CD14-positive monocyte (primary cell): ENCODE measurements around the gene TBX6. TPM values are rescaled to one million over a fixed set of nuclear protein-coding genes. Genes with fewer than 3 reads are reported as not detected.

Experiments
- DNase-seq, 3 donors: peaks; one replicate each; pipeline ENCODE4 v3.0.0-alpha.2; 2011 to 2022
- H2AFZ ChIP-seq: 2 replicates; pipeline ENCODE4 v1.6.0; 2012; ENCODE audit warnings: mild to moderate bottlenecking, low read depth, low read length, inconsistent platforms; ENCODE audit not compliant: insufficient read depth, poor library complexity, severe bottlenecking
- H3K27ac ChIP-seq, 2 donors: 1 replicate in 1 of 2; 2 replicates in 1 of 2; pipeline ENCODE4 v1.5.1; 2012 to 2013; ENCODE audit warnings: low read length in 2 of 2, control low read depth in 1 of 2, inconsistent platforms in 1 of 2, low read depth in 1 of 2, mild to moderate bottlenecking in 1 of 2
- H3K27me3 ChIP-seq, 2 donors: one replicate each; pipeline versions ENCODE4 v1.6.0 to v1.6.1; 2011 to 2013; ENCODE audit warnings: low read length in 2 of 2; ENCODE audit not compliant: control insufficient read depth in 2 of 2, insufficient read depth in 2 of 2
- H3K36me3 ChIP-seq, 2 donors: replicated peaks in 1 of 2; 1 replicate in 1 of 2; 2 replicates in 1 of 2; pipeline versions ENCODE4 v1.5.1 to v1.6.1; 2012 to 2013; ENCODE audit warnings: low read length in 2 of 2, control low read depth in 1 of 2, inconsistent platforms in 1 of 2, mild to moderate bottlenecking in 1 of 2; ENCODE audit not compliant: insufficient read depth in 2 of 2, control insufficient read depth in 1 of 2
- H3K4me1 ChIP-seq, 2 donors: 1 replicate in 1 of 2; 2 replicates in 1 of 2; pipeline versions ENCODE4 v1.5.1 to v1.6.1; 2012 to 2013; ENCODE audit warnings: low read length in 2 of 2, control low read depth in 1 of 2, inconsistent platforms in 1 of 2, mild to moderate bottlenecking in 1 of 2, moderate library complexity in 1 of 2; ENCODE audit not compliant: insufficient read depth in 2 of 2, control insufficient read depth in 1 of 2
- H3K4me2 ChIP-seq: replicated peaks from 2 replicates; pipeline ENCODE3; 2012; ENCODE audit warnings: low read length, moderate library complexity, mild to moderate bottlenecking; ENCODE audit not compliant: poor library complexity, severe bottlenecking; ENCODE audit errors: extremely low read depth
- H3K4me3 ChIP-seq, 3 experiments: fragments of 200-600 bp in 1 of 3; sonication (generic) in 1 of 3; replicated peaks in 1 of 3; 1 replicate in 2 of 3; 2 replicates in 1 of 3; pipeline ENCODE4 v1.5.1; 2011 to 2013; ENCODE audit warnings: low read length in 3 of 3, mild to moderate bottlenecking in 3 of 3, control low read depth in 2 of 3, low read depth in 2 of 3, inconsistent platforms in 1 of 3, moderate library complexity in 1 of 3
- H3K79me2 ChIP-seq: 2 replicates; pipeline ENCODE4 v1.6.0; 2012; ENCODE audit warnings: mild to moderate bottlenecking, control low read depth, inconsistent platforms, low read length, moderate library complexity; ENCODE audit not compliant: insufficient read depth
- H3K9ac ChIP-seq: 2 replicates; pipeline ENCODE4 v1.6.0; 2017; ENCODE audit warnings: low read length, mild to moderate bottlenecking; ENCODE audit not compliant: insufficient read depth, poor library complexity, severe bottlenecking
- H3K9me3 ChIP-seq, 2 donors: replicated peaks in 1 of 2; 1 replicate in 1 of 2; 2 replicates in 1 of 2; pipeline versions ENCODE4 v1.5.1 to v1.6.1; 2012 to 2013; ENCODE audit warnings: low read length in 2 of 2, control low read depth in 1 of 2; ENCODE audit not compliant: control insufficient read depth in 1 of 2, insufficient read depth in 1 of 2
- H4K20me1 ChIP-seq: 2 replicates; pipeline ENCODE4 v1.6.0; 2012; ENCODE audit warnings: mild to moderate bottlenecking, low read length, control low read depth, moderate library complexity; ENCODE audit not compliant: insufficient read depth
- H3K27ac Mint-ChIP-seq, 7 donors: one replicate each; pipeline ENCODE4 v1.8.0; 2020; ENCODE audit warnings: mild to moderate bottlenecking in 7 of 7, mixed read lengths in 7 of 7, moderate library complexity in 6 of 7, inconsistent platforms in 2 of 7
- H3K27me3 Mint-ChIP-seq, 3 donors: one replicate each; pipeline ENCODE4 v1.8.0; 2021 to 2022; ENCODE audit warnings: low read depth in 3 of 3, mild to moderate bottlenecking in 3 of 3, mixed read lengths in 3 of 3, moderate library complexity in 3 of 3, inconsistent platforms in 1 of 3
- H3K36me3 Mint-ChIP-seq, 2 donors: one replicate each; pipeline ENCODE4 v1.8.0; 2020; ENCODE audit warnings: mixed read lengths in 2 of 2, inconsistent platforms in 1 of 2, mild to moderate bottlenecking in 1 of 2
- H3K4me1 Mint-ChIP-seq: one replicate; pipeline ENCODE4 v1.8.0; 2020; ENCODE audit warnings: mild to moderate bottlenecking, mixed read lengths
- H3K4me3 Mint-ChIP-seq, 2 donors: one replicate each; pipeline ENCODE4 v1.8.0; 2020; ENCODE audit warnings: mild to moderate bottlenecking in 2 of 2, mixed read lengths in 2 of 2, moderate library complexity in 1 of 2
- H3K9me3 Mint-ChIP-seq, 7 donors: one replicate each; pipeline ENCODE4 v1.8.0; 2020 to 2022; ENCODE audit warnings: mixed read lengths in 7 of 7, mild to moderate bottlenecking in 6 of 7, moderate library complexity in 6 of 7, inconsistent platforms in 2 of 7
- WGBS: methylation state at CpG from one replicate; pipeline ENCODE4 v1.1.5; 2013; ENCODE audit warnings: missing lambda C conversion rate; ENCODE audit not compliant: insufficient coverage; 5-methylcytosine and 5-hydroxymethylcytosine counted together
- intact Hi-C, 2 donors: fragments of 100-400 bp; cut with micrococcal nuclease; formaldehyde crosslinking; loops; one replicate each; pipeline versions ENCODE4 v1.15.0 to v1.15.1; 2023
- polyA plus RNA-seq, 3 donors: library from polyadenylated mRNA; depleted of rRNA in 1 of 3; unstranded in 2 of 3; stranded (reverse) in 1 of 3; fragments of 300-500 nt in 2 of 3; fragments of >200 nt in 1 of 3; fragmentation: Illumina TruSeq in 2 of 3; gene quantifications; 1 replicate in 2 of 3; 2 replicates in 1 of 3; pipeline ENCODE4 v1.2.3, GENCODE V29; 2012 to 2021
- TF ChIP-seq, protein P1 (sequence below): fragments of 200-600 bp; IDR thresholded peaks from one replicate; pipeline ENCODE4 v1.8.0; 2022; ENCODE audit warnings: antibody characterized with exemption, mild to moderate bottlenecking

The TBX6 gene
- polyA plus RNA-seq, 3 donors = 0.10 to 0.65 (median 0.11) TPM

DNA sequence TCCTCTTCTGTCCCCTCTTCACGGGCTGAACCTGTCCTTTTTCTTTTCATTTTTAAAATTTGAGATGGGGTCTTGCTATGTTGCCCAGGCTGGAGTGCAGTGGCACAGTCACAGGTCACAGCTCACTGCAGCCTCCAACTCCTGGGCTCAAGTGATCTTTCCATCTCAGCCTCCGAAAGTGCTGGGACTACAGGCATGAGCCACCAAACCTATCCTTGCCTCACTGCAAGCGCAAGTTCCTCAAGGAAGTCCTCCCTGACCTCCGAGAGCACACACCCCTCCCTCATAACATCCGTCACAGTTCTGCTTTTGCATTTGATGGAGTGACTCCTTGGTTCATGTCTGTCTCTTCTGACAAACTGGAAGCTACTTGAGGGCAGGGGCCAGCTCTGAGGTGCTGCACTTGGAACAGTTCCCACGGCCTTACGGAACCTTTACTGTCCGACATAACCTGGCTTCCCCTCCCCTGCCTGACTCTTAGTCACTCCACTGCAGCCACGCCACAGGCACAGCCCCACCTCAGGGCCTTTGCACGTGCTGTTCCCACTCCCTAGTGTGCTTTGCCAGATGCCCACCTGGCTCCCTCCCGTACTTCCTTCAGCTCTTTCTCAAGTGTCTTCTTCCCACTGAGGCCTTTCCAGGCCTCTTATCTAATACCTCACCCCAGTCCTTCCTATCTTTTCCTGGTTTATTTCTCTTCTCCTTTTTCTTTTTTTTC, 4.4 kb downstream of the TBX6 start:
- Histone ChIP-seq H3K27me3 (no peaks in the 10 kb centered on the region), H2AFZ (no peak overlapping the region), H3K27ac (peak overlapping the region; percentile 64 to 87), H3K4me2 (peak overlapping the region; percentile 36), H3K79me2 (peaks cover 13% of the 10 kb centered on the region), H3K9me3 (peaks cover 0 to 4% of the 10 kb centered on the region in 2 donors), H3K4me1 (peaks cover 58 to 79% of the 10 kb centered on the region in 2 donors), H3K36me3 (peaks cover 34 to 35% of the 10 kb centered on the region in 2 donors), H3K9ac (peak overlapping the region; percentile 15), H4K20me1 (peaks cover 20% of the 10 kb centered on the region), H3K4me3 (peak overlapping the region in 1 of 3 experiments; percentile 3)
- Mint-ChIP-seq H3K4me3 (peak overlapping the region in 1 of 2 donors; percentile 75), H3K27me3 (peaks cover 0 to 6% (median 2%) of the 10 kb centered on the region in 3 donors), H3K9me3 (peaks cover 3 to 9% (median 7%) of the 10 kb centered on the region in 7 donors), H3K4me1 (peaks cover 59% of the 10 kb centered on the region), H3K27ac (peak overlapping the region; percentile 85 to 98 (median 96)), H3K36me3 (peaks cover 30 to 48% of the 10 kb centered on the region in 2 donors)
- DNase-seq = peak; percentile 89 to 94 (median 89)
- intact Hi-C loops = no loop called here
- 57% methylated on average over 10 of the region's 11 CpGs for WGBS
- TF ChIP-seq, protein P1, sequence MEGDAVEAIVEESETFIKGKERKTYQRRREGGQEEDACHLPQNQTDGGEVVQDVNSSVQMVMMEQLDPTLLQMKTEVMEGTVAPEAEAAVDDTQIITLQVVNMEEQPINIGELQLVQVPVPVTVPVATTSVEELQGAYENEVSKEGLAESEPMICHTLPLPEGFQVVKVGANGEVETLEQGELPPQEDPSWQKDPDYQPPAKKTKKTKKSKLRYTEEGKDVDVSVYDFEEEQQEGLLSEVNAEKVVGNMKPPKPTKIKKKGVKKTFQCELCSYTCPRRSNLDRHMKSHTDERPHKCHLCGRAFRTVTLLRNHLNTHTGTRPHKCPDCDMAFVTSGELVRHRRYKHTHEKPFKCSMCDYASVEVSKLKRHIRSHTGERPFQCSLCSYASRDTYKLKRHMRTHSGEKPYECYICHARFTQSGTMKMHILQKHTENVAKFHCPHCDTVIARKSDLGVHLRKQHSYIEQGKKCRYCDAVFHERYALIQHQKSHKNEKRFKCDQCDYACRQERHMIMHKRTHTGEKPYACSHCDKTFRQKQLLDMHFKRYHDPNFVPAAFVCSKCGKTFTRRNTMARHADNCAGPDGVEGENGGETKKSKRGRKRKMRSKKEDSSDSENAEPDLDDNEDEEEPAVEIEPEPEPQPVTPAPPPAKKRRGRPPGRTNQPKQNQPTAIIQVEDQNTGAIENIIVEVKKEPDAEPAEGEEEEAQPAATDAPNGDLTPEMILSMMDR = no peak

DNA sequence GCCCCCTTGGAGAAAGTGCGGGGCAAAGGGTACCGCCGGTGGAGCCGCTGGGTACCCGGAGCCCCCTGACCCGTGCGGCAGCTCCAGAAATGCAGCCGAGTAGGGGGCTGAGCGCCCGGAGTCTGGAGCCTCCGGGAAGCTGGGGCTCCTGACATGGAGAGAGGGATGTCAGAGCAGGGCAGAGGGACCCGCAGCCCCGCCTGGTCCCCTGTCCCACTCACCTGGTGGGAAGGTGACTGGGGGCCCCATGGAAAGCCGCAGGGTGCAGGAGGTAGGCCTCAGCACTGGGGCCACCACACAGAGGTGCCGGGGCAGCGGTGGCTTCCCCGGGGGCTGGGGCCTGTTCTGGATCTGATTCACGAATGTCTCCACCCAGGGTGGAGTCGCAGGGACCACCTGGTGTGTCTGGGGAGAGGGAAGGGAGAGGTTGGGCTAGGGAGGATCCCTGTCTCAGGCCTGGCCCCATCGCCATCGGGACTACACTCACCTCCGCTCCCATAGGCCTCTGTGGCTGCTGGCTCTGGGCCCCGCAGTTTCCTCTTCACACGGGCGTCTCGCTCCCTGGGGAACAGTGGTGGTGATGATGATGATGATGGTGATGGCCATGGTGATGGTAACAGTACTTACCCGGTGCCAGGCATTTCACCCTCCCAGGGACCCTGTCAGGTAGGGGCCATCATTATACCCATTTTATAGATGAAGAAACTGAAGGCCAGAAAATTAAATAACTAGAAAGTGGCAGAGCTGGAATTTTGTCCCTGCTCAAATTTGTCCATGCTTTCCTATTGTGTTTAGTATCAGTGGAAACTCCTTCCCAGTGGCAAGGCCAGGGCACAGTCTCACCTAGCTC, 5.2 kb downstream of the TBX6 start:
- WGBS = 94% methylated on average over 19 of the region's 27 CpGs
- Histone ChIP-seq H3K9ac (peak overlapping the region; percentile 15), H3K27ac (peak overlapping the region; percentile 64 to 87), H3K27me3 (no peaks in the 10 kb centered on the region), H4K20me1 (peaks cover 24% of the 10 kb centered on the region), H3K4me1 (peaks cover 52 to 70% of the 10 kb centered on the region in 2 donors), H3K4me2 (peak overlapping the region; percentile 36), H3K79me2 (peaks cover 13% of the 10 kb centered on the region), H3K4me3 (peak overlapping the region in 1 of 3 experiments; percentile 3), H2AFZ (no peak overlapping the region), H3K36me3 (peaks cover 40 to 43% of the 10 kb centered on the region in 2 donors), H3K9me3 (peaks cover 0 to 4% of the 10 kb centered on the region in 2 donors)
- intact Hi-C loops = no loop called here
- H3K4me1 Mint-ChIP-seq = peaks cover 52% of the 10 kb centered on the region
- peaks cover 0 to 6% (median 3%) of the 10 kb centered on the region in 3 donors for H3K27me3 Mint-ChIP-seq
- H3K27ac Mint-ChIP-seq = peak overlapping the region; percentile 85 to 98 (median 96)
- no peak overlapping the region for H3K4me3 Mint-ChIP-seq
- TF ChIP-seq, protein P1 = no peak
- no peak for DNase-seq
- peaks cover 37 to 56% of the 10 kb centered on the region in 2 donors for H3K36me3 Mint-ChIP-seq
- peaks cover 3 to 9% (median 7%) of the 10 kb centered on the region in 7 donors for H3K9me3 Mint-ChIP-seq
